ENCODE data around the gene C1QB. TPM values are rescaled to one million over a fixed set of nuclear protein-coding genes. Genes with fewer than 3 reads are reported as not detected.

Gene C1QB
- total and polyA plus RNA-seq, 2 of the 8 experiments (the other 6 are each of a cell fraction or from before 2014, with no cell fraction given): not detected

- no peak for TF ChIP-seq POLR2A (IDR thresholded peaks at IDR 0.05; ENCODE audit: control extremely low read depth in 1 of 2, low read depth in 2 of 2, low read length in 2 of 2)
- TF ChIP-seq SIN3A (conservative IDR thresholded peaks at IDR 0.05 in 1 of 2, IDR thresholded peaks at IDR 0.05 in 1 of 2; ENCODE audit: low read depth in 1 of 2, low read length in 2 of 2): no peak
- TF ChIP-seq NANOG (IDR thresholded peaks at IDR 0.05; ENCODE audit: insufficient read depth, low read depth, low read length, poor library complexity, severe bottlenecking): no peak
- TF ChIP-seq CBX8 (IDR thresholded peaks at IDR 0.05; ENCODE audit: borderline replicate concordance, low read depth, low read length): no peak
- TF ChIP-seq TEAD4 (IDR thresholded peaks at IDR 0.05; ENCODE audit: low read depth, low read length): no peak
- TF ChIP-seq MAFK (IDR thresholded peaks at IDR 0.05; ENCODE audit: low read depth, low read length): no peak
These were observed 16.1 kb upstream of the C1QB start (continued) for GRCh38 chr1:22636927-22637326.
